GM23338 (cell line): ENCODE measurements around the gene FMN1. TPM values are rescaled to one million over a fixed set of nuclear protein-coding genes. Genes with fewer than 3 reads are reported as not detected.

Experiments used
- EZH2 ChIP-seq: fragments of 200-600 bp; sonication (generic); IDR thresholded peaks from one replicate; pipeline ENCODE4 v1.8.0; 2017; ENCODE audit warnings: antibody characterized with exemption, mild to moderate bottlenecking, low read depth; ENCODE audit not compliant: unreplicated experiment
- POLR2AphosphoS5 ChIP-seq: IDR thresholded peaks from 2 replicates; pipeline ENCODE4 v1.6.1; 2016; ENCODE audit warnings: antibody characterized with exemption, low read depth
- ZNF114 ChIP-seq: fragments of 250-450 bp; sonication (Bioruptor Pico); IDR thresholded peaks from 2 replicates; pipeline ENCODE4 v1.5.0; 2020; ENCODE audit warnings: mild to moderate bottlenecking, moderate library complexity
- polyA plus RNA-seq: library from polyadenylated mRNA; unstranded; fragments of >200 nt; fragmentation: Nextera tagmentation; extraction: Ambion mirVana; gene quantifications from 2 replicates; pipeline ENCODE4 v1.2.1, GENCODE V29; 2016
- total RNA-seq: library from RNA; depleted of rRNA; stranded (reverse); fragments of >200 nt; shearing (Covaris generic); gene quantifications from 2 replicates; pipeline ENCODE4 v1.2.3, GENCODE V29; 2014
- TF ChIP-seq, protein P1 (sequence below): fragments of 250-450 bp; sonication (Bioruptor Pico); IDR thresholded peaks from 2 replicates; pipeline ENCODE4 v1.5.0; 2020; ENCODE audit warnings: mild to moderate bottlenecking, moderate library complexity
- TF ChIP-seq, protein P2 (sequence below): IDR thresholded peaks from one replicate; pipeline ENCODE4 v1.6.1; 2018; ENCODE audit warnings: antibody characterized with exemption; ENCODE audit not compliant: unreplicated experiment
- TF ChIP-seq, protein P3 (sequence below), 2 experiments: fragments of 200-600 bp in 1 of 2; sonication (generic) in 1 of 2; conservative IDR thresholded peaks; 2 replicates each; pipeline versions ENCODE4 v1.5.1 to v1.6.1; 2016 to 2017; ENCODE audit warnings: antibody characterized with exemption in 2 of 2, low read depth in 2 of 2, mild to moderate bottlenecking in 2 of 2, moderate library complexity in 1 of 2

FMN1 gene
- total and polyA plus RNA-seq, 2 experiments from 2014 or later: 1.2 to 1.6 TPM

DNA sequence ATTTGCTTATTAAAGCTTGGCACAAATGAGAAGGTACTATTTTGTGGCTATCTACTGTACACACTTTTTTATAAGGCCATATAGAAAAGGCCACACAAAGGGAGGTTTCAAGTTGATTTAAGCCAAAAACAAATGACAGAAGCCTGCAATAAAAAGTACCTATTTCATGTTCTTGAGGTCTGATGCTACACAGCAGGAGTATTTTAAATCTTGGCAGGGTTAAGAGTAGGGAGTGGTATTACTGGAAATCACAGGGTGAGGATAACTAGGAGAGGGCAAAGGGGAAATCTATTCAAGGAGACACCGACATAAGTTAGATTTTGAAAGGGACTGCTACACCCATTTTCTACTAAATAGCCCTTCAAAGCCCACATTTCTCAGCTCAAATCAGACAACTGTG lies 330.5 kb downstream of the FMN1 start (continued):
- TF ChIP-seq, protein P1, sequence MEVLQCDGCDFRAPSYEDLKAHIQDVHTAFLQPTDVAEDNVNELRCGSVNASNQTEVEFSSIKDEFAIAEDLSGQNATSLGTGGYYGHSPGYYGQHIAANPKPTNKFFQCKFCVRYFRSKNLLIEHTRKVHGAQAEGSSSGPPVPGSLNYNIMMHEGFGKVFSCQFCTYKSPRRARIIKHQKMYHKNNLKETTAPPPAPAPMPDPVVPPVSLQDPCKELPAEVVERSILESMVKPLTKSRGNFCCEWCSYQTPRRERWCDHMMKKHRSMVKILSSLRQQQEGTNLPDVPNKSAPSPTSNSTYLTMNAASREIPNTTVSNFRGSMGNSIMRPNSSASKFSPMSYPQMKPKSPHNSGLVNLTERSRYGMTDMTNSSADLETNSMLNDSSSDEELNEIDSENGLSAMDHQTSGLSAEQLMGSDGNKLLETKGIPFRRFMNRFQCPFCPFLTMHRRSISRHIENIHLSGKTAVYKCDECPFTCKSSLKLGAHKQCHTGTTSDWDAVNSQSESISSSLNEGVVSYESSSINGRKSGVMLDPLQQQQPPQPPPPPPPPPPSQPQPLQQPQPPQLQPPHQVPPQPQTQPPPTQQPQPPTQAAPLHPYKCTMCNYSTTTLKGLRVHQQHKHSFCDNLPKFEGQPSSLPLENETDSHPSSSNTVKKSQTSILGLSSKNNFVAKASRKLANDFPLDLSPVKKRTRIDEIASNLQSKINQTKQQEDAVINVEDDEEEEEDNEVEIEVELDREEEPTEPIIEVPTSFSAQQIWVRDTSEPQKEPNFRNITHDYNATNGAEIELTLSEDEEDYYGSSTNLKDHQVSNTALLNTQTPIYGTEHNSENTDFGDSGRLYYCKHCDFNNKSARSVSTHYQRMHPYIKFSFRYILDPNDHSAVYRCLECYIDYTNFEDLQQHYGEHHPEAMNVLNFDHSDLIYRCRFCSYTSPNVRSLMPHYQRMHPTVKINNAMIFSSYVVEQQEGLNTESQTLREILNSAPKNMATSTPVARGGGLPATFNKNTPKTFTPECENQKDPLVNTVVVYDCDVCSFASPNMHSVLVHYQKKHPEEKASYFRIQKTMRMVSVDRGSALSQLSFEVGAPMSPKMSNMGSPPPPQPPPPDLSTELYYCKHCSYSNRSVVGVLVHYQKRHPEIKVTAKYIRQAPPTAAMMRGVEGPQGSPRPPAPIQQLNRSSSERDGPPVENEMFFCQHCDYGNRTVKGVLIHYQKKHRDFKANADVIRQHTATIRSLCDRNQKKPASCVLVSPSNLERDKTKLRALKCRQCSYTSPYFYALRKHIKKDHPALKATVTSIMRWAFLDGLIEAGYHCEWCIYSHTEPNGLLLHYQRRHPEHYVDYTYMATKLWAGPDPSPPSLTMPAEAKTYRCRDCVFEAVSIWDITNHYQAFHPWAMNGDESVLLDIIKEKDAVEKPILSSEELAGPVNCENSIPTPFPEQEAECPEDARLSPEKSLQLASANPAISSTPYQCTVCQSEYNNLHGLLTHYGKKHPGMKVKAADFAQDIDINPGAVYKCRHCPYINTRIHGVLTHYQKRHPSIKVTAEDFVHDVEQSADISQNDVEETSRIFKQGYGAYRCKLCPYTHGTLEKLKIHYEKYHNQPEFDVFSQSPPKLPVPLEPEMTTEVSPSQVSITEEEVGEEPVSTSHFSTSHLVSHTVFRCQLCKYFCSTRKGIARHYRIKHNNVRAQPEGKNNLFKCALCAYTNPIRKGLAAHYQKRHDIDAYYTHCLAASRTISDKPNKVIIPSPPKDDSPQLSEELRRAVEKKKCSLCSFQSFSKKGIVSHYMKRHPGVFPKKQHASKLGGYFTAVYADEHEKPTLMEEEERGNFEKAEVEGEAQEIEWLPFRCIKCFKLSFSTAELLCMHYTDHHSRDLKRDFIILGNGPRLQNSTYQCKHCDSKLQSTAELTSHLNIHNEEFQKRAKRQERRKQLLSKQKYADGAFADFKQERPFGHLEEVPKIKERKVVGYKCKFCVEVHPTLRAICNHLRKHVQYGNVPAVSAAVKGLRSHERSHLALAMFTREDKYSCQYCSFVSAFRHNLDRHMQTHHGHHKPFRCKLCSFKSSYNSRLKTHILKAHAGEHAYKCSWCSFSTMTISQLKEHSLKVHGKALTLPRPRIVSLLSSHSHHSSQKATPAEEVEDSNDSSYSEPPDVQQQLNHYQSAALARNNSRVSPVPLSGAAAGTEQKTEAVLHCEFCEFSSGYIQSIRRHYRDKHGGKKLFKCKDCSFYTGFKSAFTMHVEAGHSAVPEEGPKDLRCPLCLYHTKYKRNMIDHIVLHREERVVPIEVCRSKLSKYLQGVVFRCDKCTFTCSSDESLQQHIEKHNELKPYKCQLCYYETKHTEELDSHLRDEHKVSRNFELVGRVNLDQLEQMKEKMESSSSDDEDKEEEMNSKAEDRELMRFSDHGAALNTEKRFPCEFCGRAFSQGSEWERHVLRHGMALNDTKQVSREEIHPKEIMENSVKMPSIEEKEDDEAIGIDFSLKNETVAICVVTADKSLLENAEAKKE (CRISPR knock-in tag): no peak
- TF ChIP-seq, protein P2, sequence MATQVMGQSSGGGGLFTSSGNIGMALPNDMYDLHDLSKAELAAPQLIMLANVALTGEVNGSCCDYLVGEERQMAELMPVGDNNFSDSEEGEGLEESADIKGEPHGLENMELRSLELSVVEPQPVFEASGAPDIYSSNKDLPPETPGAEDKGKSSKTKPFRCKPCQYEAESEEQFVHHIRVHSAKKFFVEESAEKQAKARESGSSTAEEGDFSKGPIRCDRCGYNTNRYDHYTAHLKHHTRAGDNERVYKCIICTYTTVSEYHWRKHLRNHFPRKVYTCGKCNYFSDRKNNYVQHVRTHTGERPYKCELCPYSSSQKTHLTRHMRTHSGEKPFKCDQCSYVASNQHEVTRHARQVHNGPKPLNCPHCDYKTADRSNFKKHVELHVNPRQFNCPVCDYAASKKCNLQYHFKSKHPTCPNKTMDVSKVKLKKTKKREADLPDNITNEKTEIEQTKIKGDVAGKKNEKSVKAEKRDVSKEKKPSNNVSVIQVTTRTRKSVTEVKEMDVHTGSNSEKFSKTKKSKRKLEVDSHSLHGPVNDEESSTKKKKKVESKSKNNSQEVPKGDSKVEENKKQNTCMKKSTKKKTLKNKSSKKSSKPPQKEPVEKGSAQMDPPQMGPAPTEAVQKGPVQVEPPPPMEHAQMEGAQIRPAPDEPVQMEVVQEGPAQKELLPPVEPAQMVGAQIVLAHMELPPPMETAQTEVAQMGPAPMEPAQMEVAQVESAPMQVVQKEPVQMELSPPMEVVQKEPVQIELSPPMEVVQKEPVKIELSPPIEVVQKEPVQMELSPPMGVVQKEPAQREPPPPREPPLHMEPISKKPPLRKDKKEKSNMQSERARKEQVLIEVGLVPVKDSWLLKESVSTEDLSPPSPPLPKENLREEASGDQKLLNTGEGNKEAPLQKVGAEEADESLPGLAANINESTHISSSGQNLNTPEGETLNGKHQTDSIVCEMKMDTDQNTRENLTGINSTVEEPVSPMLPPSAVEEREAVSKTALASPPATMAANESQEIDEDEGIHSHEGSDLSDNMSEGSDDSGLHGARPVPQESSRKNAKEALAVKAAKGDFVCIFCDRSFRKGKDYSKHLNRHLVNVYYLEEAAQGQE: no peak
- TF ChIP-seq, protein P3, sequence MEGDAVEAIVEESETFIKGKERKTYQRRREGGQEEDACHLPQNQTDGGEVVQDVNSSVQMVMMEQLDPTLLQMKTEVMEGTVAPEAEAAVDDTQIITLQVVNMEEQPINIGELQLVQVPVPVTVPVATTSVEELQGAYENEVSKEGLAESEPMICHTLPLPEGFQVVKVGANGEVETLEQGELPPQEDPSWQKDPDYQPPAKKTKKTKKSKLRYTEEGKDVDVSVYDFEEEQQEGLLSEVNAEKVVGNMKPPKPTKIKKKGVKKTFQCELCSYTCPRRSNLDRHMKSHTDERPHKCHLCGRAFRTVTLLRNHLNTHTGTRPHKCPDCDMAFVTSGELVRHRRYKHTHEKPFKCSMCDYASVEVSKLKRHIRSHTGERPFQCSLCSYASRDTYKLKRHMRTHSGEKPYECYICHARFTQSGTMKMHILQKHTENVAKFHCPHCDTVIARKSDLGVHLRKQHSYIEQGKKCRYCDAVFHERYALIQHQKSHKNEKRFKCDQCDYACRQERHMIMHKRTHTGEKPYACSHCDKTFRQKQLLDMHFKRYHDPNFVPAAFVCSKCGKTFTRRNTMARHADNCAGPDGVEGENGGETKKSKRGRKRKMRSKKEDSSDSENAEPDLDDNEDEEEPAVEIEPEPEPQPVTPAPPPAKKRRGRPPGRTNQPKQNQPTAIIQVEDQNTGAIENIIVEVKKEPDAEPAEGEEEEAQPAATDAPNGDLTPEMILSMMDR (conservative IDR thresholded peaks at IDR 0.05; ENCODE audit: low read depth in 2 of 2): no peak
- TF ChIP-seq ZNF114 (CRISPR knock-in tag) (no peak), POLR2AphosphoS5 (no peak), EZH2 (no peak)
